ENCODE measurements around the gene PDLIM3. TPM values are rescaled to one million over a fixed set of nuclear protein-coding genes. Genes with fewer than 3 reads are reported as not detected.

The PDLIM3 gene
- total RNA-seq, 1 donor from 2014 or later, result 18.4 TPM

GRCh38 chr4:185524888-185525863, 10.1 kb downstream of the PDLIM3 start:
- H3K27me3 ChIP-seq (ENCODE audit: low read depth), result no peaks in the 10 kb centered on the region
- DNase-seq (no peak), ATAC-seq (no peak)
- no peaks in the 10 kb centered on the region for H3K36me3 ChIP-seq
- intact Hi-C loops (cut with DNase I), result no loop called here
- TF ChIP-seq CTCF (IDR thresholded peaks at IDR 0.05), result no peak
- H3K4me3 ChIP-seq, result no peak overlapping the region
- no peak overlapping the region for H3K27ac ChIP-seq
- H3K4me1 ChIP-seq, result no peaks in the 10 kb centered on the region
- peaks cover 7% of the 10 kb centered on the region for H3K9me3 ChIP-seq

- DNase-seq (no peak), ATAC-seq (peak in 1 of 2 donors; percentile 6)
- Histone ChIP-seq H3K36me3 (no peaks in the 10 kb centered on the region), H3K4me3 (no peak overlapping the region), H3K4me1 (no peaks in the 10 kb centered on the region), H3K9me3 (peaks cover 7% of the 10 kb centered on the region), H3K27me3 (ENCODE audit: low read depth) (no peaks in the 10 kb centered on the region), H3K27ac (no peak overlapping the region)
- intact Hi-C loops (cut with DNase I), result no loop called here
- no peak for TF ChIP-seq CTCF (IDR thresholded peaks at IDR 0.05)
Observed at GRCh38 chr4:185523862-185524261, 11.4 kb downstream of the PDLIM3 start.

- DNase-seq (no peak), ATAC-seq (no peak)
- Histone ChIP-seq H3K36me3 (no peaks in the 10 kb centered on the region), H3K27ac (no peak overlapping the region), H3K4me1 (no peaks in the 10 kb centered on the region), H3K27me3 (ENCODE audit: low read depth) (no peaks in the 10 kb centered on the region), H3K4me3 (no peak overlapping the region), H3K9me3 (peaks cover 7% of the 10 kb centered on the region)
- TF ChIP-seq CTCF (IDR thresholded peaks at IDR 0.05), result no peak
- intact Hi-C loops (cut with DNase I), result no loop called here
Observed at GRCh38 chr4:185522451-185522850, 12.9 kb downstream of the PDLIM3 start.

- Histone ChIP-seq H3K9me3 (no peaks in the 10 kb centered on the region), H3K27ac (peak overlapping the region; percentile 9), H3K4me1 (no peaks in the 10 kb centered on the region), H3K27me3 (ENCODE audit: low read depth) (no peaks in the 10 kb centered on the region), H3K36me3 (no peaks in the 10 kb centered on the region), H3K4me3 (no peak overlapping the region)
- ATAC-seq (peak; percentile 86 to 97), DNase-seq (no peak)
- intact Hi-C loops (cut with DNase I), result no loop called here
- TF ChIP-seq CTCF (IDR thresholded peaks at IDR 0.05), result no peak
Observed at GRCh38 chr4:185520119-185520518, 15.2 kb downstream of the PDLIM3 start.

GRCh38 chr4:185518494-185518893, 16.8 kb downstream of the PDLIM3 start:
- Histone ChIP-seq H3K9me3 (no peaks in the 10 kb centered on the region), H3K27ac (no peak overlapping the region), H3K4me1 (peaks cover 8% of the 10 kb centered on the region), H3K4me3 (no peak overlapping the region), H3K27me3 (ENCODE audit: low read depth) (no peaks in the 10 kb centered on the region), H3K36me3 (no peaks in the 10 kb centered on the region)
- no peak for TF ChIP-seq CTCF (IDR thresholded peaks at IDR 0.05)
- intact Hi-C loops (cut with DNase I), result no loop called here
- DNase-seq (no peak), ATAC-seq (no peak)
